ENCODE results near the gene CHTF8. TPM values are rescaled to one million over a fixed set of nuclear protein-coding genes. Genes with fewer than 3 reads are reported as not detected.
A peak's percentile ranks its signal among the peaks of the same experiment; 100 is the strongest.
"Not testable (repeated sequence)": the region's sequence is repeated elsewhere in the genome, so short reads cannot be mapped to it uniquely, and the experiment has no call there.

CHTF8 gene
- total RNA-seq, 1 donor from 2014 or later = 124 TPM

DNA sequence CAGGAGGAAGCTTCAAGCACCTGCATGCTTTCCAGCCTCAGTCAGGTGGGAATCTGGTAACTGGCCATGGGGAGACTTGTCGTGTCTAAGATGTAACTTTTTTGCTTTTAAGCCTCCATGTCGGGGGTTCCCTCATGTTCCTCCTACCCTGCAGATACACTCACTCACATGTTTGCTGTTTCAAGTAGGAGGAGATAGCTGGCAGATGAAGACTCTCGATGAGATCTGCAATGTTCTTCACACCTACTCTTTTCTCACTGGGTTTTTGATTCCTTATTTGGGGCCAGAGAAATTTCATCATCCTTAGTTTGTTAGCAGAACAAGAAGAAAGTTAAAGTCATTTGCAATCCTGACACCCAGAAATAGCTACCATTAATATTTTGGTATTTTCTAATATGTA lies 24.8 kb upstream of the CHTF8 start:
- Mint-ChIP-seq H3K27me3 (no peaks in the 10 kb centered on the region), H3K4me1 (peaks cover 14% of the 10 kb centered on the region), H3K4me3 (no peak overlapping the region), H3K27ac (peak overlapping the region; percentile 6), H3K9me3 (no peaks in the 10 kb centered on the region), H3K36me3 (ENCODE audit: low read depth) (peaks cover 76% of the 10 kb centered on the region)
- no peak for DNase-seq
- intact Hi-C loops (cut with micrococcal nuclease) = no loop called here

GRCh38 chr16:69150146-69150865 lies 17.9 kb upstream of the CHTF8 start:
- H3K27me3 Mint-ChIP-seq = no peaks in the 10 kb centered on the region
- intact Hi-C loops (cut with micrococcal nuclease) = loop anchor here (1.0 kb wide), 1 partner anchor 137 kb away; no protein-coding TSS in a partner anchor
- H3K27ac Mint-ChIP-seq = no peak overlapping the region

GRCh38 chr16:69149621-69150020 lies 17.2 kb upstream of the CHTF8 start:
- DNase-seq, H3K27ac Mint-ChIP-seq, H3K27me3 Mint-ChIP-seq, H3K4me1 Mint-ChIP-seq, H3K4me3 Mint-ChIP-seq, H3K9me3 Mint-ChIP-seq: not testable (repeated sequence)
- intact Hi-C loops (cut with micrococcal nuclease) = loop anchor here (1.0 kb wide), 1 partner anchor 138 kb away; no protein-coding TSS in a partner anchor
- peaks cover 52% of the 10 kb centered on the region for H3K36me3 Mint-ChIP-seq (ENCODE audit: low read depth)

More at GRCh38 chr16:69150146-69150865, 17.9 kb upstream of the CHTF8 start:
- Mint-ChIP-seq H3K36me3 (ENCODE audit: low read depth) (peaks cover 55% of the 10 kb centered on the region), H3K4me3 (no peak overlapping the region), H3K4me1 (peaks cover 2% of the 10 kb centered on the region), H3K9me3 (no peaks in the 10 kb centered on the region)
- peak; percentile 88 for DNase-seq

- no peaks in the 10 kb centered on the region for H3K27me3 Mint-ChIP-seq
- peak overlapping the region; percentile 25 for H3K27ac Mint-ChIP-seq
- intact Hi-C loops (cut with micrococcal nuclease) = no loop called here
- no peak for DNase-seq
- peaks cover 6% of the 10 kb centered on the region for H3K4me1 Mint-ChIP-seq
- no peaks in the 10 kb centered on the region for H3K9me3 Mint-ChIP-seq
- H3K36me3 Mint-ChIP-seq (ENCODE audit: low read depth) = peaks cover 59% of the 10 kb centered on the region
- H3K4me3 Mint-ChIP-seq = no peak overlapping the region
These were observed 13.3 kb upstream of the CHTF8 start for GRCh38 chr16:69145658-69146057.

GRCh38 chr16:69143116-69143515 lies 10.7 kb upstream of the CHTF8 start:
- Mint-ChIP-seq H3K4me3 (no peak overlapping the region), H3K36me3 (ENCODE audit: low read depth) (peaks cover 70% of the 10 kb centered on the region), H3K4me1 (peaks cover 6% of the 10 kb centered on the region), H3K27ac (no peak overlapping the region), H3K27me3 (no peaks in the 10 kb centered on the region), H3K9me3 (no peaks in the 10 kb centered on the region)
- no peak for DNase-seq
- intact Hi-C loops (cut with micrococcal nuclease) = no loop called here

DNA sequence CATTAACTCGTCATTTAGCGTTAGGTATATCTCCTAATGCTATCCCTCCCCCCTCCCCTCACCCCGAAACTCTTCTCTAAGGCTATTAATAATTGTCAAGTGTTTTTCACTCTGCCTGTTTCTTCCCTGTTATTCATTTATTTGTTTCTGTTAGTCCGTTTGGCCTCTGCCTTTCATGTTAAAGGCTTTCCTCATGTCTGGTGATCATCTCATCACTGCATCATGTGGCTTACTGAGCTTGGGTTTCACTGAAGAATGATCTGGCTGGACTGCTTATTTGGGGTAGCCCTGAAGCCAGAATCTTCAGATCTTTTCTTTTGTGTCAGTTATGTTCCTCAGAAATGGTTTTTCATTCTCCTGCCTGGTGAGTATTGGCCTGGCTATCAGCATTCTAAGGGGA lies 9.5 kb upstream of the CHTF8 start:
- Mint-ChIP-seq H3K27ac (no peak overlapping the region), H3K9me3 (no peaks in the 10 kb centered on the region), H3K4me1 (peaks cover 11% of the 10 kb centered on the region), H3K27me3 (no peaks in the 10 kb centered on the region), H3K4me3 (no peak overlapping the region), H3K36me3 (ENCODE audit: low read depth) (peaks cover 77% of the 10 kb centered on the region)
- DNase-seq = no peak
- intact Hi-C loops (cut with micrococcal nuclease) = no loop called here

DNA sequence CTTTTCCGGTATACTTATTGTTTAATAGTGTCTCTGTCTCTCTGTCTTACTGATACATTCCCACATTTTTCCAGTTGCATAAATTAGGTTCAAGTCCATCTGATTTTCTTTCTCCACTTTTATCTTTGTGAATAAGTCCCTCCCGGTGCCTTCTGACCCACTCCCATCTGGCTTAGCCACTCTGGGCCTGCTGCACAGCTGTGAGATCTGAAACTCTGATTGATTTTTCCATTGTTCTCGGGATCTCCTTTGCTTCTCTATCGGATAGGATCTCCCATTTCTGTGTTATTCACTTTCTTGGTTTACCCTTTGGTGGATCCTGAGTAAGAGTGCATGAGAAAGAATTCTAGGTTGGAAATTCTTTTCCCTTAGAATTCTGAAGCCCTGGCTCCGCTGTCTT lies 8.6 kb upstream of the CHTF8 start:
- H3K36me3 Mint-ChIP-seq (ENCODE audit: low read depth) = peaks cover 80% of the 10 kb centered on the region
- H3K9me3 Mint-ChIP-seq = no peaks in the 10 kb centered on the region
- H3K4me3 Mint-ChIP-seq = no peak overlapping the region
- H3K4me1 Mint-ChIP-seq = peaks cover 16% of the 10 kb centered on the region
- no peak overlapping the region for H3K27ac Mint-ChIP-seq
- no peaks in the 10 kb centered on the region for H3K27me3 Mint-ChIP-seq
- no peak for DNase-seq
- intact Hi-C loops (cut with micrococcal nuclease) = no loop called here

- intact Hi-C loops (cut with micrococcal nuclease); H3K27me3 Mint-ChIP-seq; H3K4me3 Mint-ChIP-seq; H3K9me3 Mint-ChIP-seq; DNase-seq; H3K27ac Mint-ChIP-seq: not testable (repeated sequence)
- Mint-ChIP-seq H3K4me1 (peaks cover 23% of the 10 kb centered on the region), H3K36me3 (ENCODE audit: low read depth) (peaks cover 80% of the 10 kb centered on the region)
These were observed 7.1 kb upstream of the CHTF8 start for GRCh38 chr16:69139464-69139863.

- Mint-ChIP-seq H3K27ac (no peak overlapping the region), H3K9me3 (no peaks in the 10 kb centered on the region), H3K27me3 (no peaks in the 10 kb centered on the region), H3K4me3 (no peak overlapping the region), H3K36me3 (ENCODE audit: low read depth) (peaks cover 80% of the 10 kb centered on the region), H3K4me1 (peaks cover 30% of the 10 kb centered on the region)
- no peak for DNase-seq
- intact Hi-C loops (cut with micrococcal nuclease) = no loop called here
These were observed 6.2 kb upstream of the CHTF8 start for GRCh38 chr16:69138608-69139007.

DNA sequence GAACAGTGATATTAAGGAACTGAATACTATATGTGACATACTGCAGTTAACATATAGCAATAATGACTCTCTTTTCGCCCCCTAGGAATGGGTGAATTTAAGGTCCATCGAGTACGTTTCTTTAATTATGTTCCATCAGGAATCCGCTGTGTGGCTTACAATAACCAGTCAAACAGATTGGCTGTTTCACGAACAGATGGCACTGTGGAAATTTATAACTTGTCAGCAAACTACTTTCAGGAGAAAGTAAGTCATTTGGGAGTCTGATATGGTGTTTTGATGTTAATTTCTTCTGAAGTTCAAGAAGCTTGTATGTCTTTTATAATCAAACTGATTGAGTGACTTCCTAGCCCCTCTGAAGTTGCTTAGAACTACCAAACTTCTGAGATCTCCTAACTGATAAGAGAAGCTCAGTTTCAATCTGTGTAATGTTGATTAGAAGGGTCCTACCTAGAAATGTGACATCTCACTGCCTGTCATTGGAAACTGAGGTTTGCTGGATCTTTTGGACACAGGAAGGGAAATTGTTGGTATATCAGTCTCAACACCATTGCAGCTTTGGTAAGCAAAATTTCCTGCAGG lies 1.1 kb upstream of the CHTF8 start:
- intact Hi-C loops (cut with micrococcal nuclease) = loop anchor here (2.0 to 5.0 kb wide), 2 partner anchors 54 to 291 kb away; partner anchors contain the start of genes SNTB2 and TANGO6
- Mint-ChIP-seq H3K27ac (peak overlapping the region; percentile 91), H3K36me3 (ENCODE audit: low read depth) (peaks cover 57% of the 10 kb centered on the region), H3K4me1 (peaks cover 50% of the 10 kb centered on the region), H3K4me3 (peak overlapping the region; percentile 90), H3K27me3 (no peaks in the 10 kb centered on the region), H3K9me3 (no peaks in the 10 kb centered on the region)
- DNase-seq = no peak

DNA sequence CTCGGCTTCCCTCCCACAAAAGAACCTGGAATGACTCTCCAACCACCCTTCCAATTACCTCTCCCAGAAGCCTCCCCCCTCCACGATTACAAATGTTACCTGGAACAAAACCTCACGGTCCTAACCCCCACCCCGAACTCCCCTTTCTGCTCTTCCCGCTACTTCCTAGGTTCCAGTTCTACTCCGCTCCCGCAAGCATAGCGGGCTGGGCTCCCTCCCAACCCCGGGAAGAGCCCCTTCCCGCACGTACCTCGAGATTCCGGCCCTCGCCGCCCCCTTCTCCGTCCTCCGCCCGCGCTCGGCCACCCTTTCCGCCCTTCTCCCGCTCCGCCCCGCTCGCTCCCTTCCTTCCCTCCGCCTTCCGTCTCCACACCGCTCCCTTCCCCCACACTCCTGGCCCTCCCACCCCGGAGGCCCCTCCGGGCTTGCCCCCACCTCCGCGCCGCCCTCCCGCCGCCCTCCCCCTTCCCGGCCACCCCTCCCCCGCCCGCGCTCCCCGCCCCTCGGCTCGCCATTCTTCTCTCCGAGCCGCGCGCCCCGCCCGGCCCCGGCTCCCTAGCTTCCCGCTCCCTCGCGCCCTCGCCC lies 457 bp downstream of the CHTF8 start:
- Mint-ChIP-seq H3K9me3 (no peaks in the 10 kb centered on the region), H3K4me1 (peaks cover 47% of the 10 kb centered on the region), H3K4me3 (peak overlapping the region; percentile 90), H3K27me3 (no peaks in the 10 kb centered on the region), H3K27ac (peak overlapping the region; percentile 93), H3K36me3 (ENCODE audit: low read depth) (peaks cover 54% of the 10 kb centered on the region)
- DNase-seq = peak; percentile 92
- intact Hi-C loops (cut with micrococcal nuclease) = loop anchor here (1.0 to 5.0 kb wide), 5 partner anchors 34 to 289 kb away; partner anchors contain the start of genes PDF, SNTB2, TANGO6 and VPS4A

DNA sequence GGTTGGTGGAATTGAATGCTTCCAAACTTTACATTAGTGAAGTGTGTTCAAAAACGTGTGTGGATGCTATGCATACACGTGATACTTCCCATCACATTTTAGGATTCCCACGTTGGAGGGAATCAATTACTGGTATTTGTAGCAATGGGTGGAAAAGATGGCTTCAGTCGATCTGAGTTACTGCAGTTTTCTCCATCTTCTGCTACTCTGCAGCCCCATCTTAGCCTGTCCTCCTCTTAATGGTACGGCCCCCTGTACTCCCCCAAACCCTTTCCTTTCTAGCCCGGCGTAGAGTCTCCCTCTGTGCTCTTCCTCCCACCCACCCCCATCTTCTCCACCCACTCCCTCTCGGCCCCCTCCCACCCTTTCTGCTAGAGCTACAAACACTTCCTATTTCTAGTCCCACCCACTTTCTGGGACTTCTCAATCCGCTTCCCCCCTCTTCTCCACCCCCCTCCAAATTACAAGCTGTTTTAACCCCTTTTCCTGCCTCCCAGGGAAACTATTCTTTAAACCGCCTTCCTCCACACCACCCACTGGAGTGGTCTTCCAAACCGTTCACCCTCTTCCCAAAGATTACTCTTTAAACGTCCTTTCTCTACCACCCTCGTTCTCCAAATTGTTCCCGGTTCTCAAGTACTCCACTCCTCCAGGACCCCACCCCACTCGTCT lies 1.1 kb downstream of the CHTF8 start:
- Mint-ChIP-seq H3K4me3 (peak overlapping the region; percentile 90), H3K36me3 (ENCODE audit: low read depth) (peaks cover 48% of the 10 kb centered on the region), H3K9me3 (no peaks in the 10 kb centered on the region), H3K27ac (peak overlapping the region; percentile 93), H3K27me3 (no peaks in the 10 kb centered on the region), H3K4me1 (peaks cover 46% of the 10 kb centered on the region)
- intact Hi-C loops (cut with micrococcal nuclease) = loop anchor here (5.0 kb wide), 1 partner anchor 56 kb away; the partner anchor contains the start of gene SNTB2
- peak; percentile 62 for DNase-seq

DNA sequence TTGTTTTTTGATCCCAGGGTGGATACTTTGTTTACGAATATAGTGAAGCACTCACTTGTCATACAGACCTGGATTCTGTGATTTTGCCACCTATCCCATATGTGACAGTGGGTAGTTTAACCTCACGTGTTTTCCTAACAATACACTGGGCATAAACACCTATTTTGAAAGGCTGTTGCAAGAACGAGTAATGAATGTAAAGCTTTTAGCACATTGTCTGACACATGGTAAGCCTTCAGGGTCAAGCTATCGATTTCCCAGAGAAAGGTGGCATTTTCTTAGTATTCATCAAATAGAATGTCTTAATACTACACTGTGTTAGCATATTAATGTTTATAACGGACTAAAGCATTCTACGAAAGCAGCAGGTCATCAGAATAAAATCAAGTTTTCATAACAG lies 1.9 kb downstream of the CHTF8 start:
- intact Hi-C loops (cut with micrococcal nuclease) = loop anchor here (5.0 kb wide), 1 partner anchor 57 kb away; the partner anchor contains the start of gene SNTB2
- H3K36me3 Mint-ChIP-seq (ENCODE audit: low read depth) = peaks cover 45% of the 10 kb centered on the region
- no peaks in the 10 kb centered on the region for H3K27me3 Mint-ChIP-seq
- no peaks in the 10 kb centered on the region for H3K9me3 Mint-ChIP-seq
- H3K4me3 Mint-ChIP-seq = peak overlapping the region; percentile 90
- H3K4me1 Mint-ChIP-seq = peaks cover 45% of the 10 kb centered on the region
- DNase-seq = no peak
- H3K27ac Mint-ChIP-seq = peak overlapping the region; percentile 34

Measured in activated CD4-positive, alpha-beta T cell treated with anti-CD3 and anti-CD28 coated beads, Interleukin-2, amount 10 ng/mL, durations not matched to agents 24 days and 14 days (primary cell).